Retina (tissue), 1 donor: ENCODE data around the gene TTPAL.
"Not testable (repeated sequence)": the region's sequence is repeated elsewhere in the genome, so short reads cannot be mapped to it uniquely, and the experiment has no call there.

Experiments used
- DNase-seq: peaks from one replicate; pipeline ENCODE4 v3.0.0-alpha.2; 2016

Gene TTPAL

DNA sequence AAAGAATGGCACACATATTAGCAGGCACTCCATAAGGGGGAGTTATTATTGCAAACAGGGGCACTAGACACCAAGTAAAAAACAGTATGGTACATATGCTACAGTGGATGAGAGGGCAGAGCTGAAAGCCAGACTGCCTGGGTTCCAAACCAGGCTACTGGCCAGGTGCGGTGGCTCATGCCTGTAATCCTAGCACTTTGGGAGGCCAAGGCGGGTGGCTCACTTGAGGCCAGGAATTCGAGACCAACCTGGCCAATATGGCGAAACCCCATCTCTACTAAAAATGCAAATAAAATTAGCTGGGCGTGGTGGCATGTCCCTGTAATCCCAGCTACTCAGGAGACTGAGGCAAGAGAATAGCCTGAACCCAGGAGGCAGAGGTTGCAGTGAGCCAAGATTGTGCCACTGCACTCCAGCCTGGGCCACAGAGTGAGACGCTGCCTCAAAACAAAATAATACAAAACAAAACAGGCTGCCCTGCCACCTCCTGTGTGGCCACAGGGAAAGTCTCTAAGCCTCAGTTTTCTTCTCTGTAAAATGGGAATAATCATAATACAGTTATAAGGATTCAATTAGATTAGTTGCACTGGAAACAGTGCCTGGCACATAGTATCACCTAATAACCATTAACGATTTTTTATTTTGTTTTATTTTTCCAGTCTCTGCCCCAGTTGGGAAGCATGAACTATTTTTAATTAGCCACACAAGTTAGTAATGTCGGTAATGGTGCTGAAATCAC is 7.5 kb upstream of the TTPAL start:
- no peak for DNase-seq

DNA sequence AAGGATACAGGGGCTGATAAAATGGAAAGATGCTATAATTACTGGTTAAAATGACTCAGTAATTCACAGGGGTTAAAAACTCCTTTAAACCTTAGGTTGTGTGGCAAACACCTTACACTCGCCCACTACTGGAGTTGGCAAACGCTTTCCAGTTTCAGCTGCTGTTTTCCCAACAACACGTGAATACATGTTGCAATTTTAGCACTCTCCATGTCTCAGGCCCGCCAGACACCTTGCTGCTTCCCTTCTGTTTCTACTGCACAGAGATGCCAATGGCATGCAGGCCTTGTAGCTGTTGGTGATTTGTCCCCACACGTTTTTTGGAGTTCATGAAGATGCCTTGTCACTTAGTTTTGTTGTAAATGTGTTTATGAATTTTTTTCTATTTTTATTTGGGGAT is 5.3 kb upstream of the TTPAL start:
- no peak for DNase-seq

DNA sequence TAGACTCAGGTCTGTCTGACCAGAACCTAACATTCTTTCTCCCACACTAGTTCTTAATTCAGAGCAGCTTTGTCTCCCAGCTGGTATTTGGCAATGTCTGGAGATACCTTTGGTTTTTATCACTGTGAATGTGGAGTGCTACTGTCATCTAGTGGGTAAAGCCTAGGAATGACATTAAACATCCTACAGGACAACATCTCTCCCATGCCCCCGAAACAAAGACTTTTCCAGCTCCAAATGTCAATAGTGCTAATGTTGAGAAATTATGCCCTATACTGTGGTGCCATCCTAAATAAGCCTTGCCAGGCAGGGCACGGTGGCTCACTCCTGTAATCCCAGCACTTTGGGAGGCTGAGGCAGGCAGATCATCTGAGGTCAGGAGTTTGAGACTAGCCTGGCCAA is 4.2 kb upstream of the TTPAL start:
- no peak for DNase-seq

- DNase-seq = not testable (repeated sequence)
These were observed 3.4 kb upstream of the TTPAL start for GRCh38 chr20:44472283-44472682.

DNA sequence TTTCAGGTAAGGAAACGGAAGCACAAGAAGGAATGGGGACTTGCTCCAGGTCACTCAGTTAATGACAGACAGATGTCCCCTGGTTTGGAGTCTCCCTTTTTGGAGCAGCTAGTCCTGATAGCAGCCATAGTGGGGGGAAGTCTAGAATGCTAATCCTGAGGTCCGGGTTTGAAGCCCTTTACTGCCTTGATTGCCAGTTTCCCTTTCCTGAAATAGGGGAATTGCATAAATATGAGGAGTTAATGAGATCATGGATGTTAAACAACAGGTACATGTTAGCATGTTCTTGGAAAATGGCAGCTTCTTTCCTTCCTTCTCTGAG is 341 bp upstream of the TTPAL start:
- DNase-seq = no peak

GRCh38 chr20:44477151-44477550 is 1.5 kb downstream of the TTPAL start:
- DNase-seq = no peak

GRCh38 chr20:44478206-44478605 is 2.5 kb downstream of the TTPAL start:
- no peak for DNase-seq

- no peak for DNase-seq
These were observed 4.0 kb downstream of the TTPAL start for GRCh38 chr20:44479643-44480042.

DNA sequence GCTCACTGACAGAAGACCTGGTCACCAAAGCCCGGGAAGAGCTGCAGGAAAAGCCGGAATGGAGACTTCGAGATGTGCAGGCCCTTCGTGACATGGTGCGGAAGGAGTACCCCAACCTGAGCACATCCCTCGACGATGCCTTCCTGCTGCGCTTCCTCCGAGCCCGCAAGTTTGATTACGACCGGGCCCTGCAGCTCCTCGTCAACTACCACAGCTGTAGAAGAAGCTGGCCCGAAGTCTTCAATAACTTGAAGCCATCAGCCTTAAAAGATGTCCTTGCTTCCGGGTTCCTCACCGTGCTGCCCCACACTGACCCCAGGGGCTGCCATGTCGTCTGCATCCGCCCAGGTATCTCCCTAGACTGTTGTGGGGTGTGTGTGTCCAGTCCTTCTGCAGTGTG is 4.4 kb downstream of the TTPAL start:
- no peak for DNase-seq

DNA sequence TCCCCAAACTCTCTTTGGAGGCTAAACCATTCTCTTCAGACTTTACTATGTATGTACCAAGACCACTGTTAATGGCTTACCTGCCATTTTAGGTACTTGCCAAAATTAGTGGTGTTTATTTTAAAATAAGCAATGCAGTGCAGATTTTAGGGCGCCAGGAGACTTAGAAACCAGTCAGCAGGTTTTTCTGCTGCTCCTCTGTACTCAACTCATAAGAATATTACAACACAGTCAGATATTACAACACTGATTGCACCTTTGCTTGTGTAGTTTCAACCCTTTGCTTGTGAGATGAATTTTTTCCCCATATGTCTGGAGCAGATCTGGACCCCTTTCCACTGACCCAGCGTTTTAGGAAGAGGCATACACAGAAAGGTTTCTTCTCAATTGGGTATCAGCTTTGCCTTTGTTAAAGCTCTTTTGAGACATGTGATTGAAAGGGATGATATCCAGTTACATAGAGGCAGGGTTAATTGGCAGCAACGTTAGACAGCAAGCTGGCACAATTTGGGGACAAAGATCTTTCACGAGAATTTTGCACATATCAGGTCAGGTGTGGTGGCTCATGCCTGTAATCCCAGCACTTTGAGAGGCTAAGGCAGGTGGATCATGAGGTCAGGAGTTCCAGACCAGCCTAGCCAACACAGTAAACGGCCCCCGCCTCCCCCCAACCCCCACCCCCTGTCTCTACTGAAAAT is 6.2 kb downstream of the TTPAL start:
- DNase-seq = no peak

DNA sequence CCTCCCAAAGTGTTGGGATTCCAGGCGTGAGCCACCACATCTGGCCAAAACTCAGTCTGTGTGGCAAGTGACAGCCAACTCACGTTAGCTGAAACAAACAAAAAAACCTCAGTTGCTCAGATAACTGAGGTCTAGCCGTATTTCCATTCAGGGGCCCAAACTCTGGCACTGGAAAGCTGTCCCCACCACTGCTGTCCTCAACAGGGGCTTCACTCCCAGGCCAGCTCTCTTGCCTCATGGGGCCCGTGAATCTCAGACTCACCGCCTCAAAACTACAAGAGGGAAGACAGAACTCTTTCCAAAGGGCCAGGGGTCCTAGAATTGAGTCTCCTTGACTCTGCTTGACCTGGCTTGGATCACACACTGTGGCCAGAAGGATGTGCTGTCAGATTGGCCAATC is 7.4 kb downstream of the TTPAL start:
- DNase-seq = no peak

DNA sequence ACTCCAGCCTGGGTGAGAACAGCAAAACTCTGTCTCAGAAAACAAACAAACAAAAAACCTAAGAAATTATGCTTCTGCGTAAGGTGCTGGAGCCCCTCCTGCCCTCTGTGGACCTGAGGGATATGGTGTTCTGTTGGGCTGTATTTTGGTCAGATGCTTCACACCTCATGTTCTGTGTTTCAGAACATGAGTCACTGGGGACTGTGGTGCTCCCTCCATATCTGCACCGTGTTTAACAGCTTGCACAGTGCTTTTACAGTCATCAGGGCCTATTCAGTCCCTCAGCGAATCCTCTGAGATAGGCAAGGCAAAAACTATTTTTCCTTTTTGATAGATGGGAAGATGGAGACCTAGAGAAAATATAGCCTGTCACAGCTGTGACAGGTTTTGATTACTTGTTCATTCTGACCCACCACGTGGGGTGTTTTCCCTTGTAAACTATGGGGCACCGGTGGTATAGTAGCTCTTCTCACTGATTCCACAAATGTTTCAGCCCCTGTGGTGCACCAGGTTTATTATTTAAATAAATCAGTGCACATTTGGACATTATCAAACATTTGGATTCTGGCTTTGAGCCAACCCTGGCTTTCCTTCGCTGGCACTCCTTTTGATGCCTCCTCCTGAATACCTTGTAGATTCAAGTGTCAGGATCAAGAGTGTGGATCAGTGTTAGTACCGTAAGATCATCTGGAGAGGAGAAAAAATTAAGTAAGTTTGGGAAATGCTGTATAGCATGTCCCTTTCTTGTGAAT is 9.6 kb downstream of the TTPAL start:
- no peak for DNase-seq

GRCh38 chr20:44485830-44486198 is 10.1 kb downstream of the TTPAL start:
- no peak for DNase-seq

GRCh38 chr20:44488551-44488950 is 12.9 kb downstream of the TTPAL start:
- DNase-seq = no peak

DNA sequence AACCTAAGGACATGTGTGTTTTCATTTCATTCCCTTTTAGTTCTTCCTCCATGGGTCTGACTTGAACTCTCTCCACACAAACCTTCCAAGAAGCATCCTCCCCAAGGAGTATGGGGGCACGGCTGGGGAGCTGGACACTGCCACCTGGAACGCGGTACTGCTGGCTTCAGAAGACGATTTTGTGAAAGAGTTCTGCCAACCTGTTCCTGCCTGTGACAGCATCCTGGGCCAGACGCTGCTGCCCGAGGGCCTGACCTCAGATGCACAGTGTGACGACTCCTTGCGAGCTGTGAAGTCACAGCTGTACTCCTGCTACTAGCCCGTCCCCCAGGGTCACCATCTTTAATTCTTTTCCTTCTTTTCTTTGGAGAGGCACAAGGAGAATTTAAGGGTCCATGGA is 13.5 kb downstream of the TTPAL start:
- no peak for DNase-seq

GRCh38 chr20:44489931-44490330 is 14.3 kb downstream of the TTPAL start:
- no peak for DNase-seq

DNA sequence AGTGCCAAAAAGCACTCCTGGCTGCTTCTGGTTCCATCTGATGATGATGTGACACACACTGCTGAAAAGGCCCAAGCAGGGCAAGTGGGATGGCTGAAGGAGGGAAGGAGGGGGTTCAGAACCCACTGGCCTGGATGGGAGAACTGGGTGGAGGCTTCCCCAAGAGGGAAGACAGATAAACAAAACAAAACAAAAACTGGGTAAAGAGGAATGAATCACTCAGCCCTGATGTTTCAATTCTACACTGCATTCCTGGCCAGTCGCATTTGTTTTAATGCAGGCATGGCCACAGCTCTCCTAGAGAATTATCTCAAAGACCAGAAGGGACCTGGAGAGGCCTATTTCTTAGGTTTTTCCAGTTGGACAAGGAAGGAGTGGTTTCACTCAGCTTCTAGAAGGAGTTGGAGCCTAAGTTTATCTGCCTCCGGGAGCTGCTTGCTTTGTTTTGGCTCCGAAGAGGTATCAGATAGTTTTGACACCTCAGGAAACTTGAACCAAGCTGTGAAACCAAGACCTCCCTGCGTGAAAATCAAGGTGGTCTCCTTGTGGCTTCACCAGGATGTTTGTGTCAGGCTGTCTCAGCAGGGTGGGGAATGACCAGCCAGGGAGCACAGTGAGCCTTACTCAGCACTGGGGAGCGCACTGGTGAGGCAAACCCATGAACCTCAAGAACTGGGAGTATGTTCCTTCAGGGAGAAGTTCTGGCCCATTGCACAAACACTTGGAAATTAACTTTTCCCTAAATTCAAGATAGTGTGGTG is 16.1 kb downstream of the TTPAL start:
- no peak for DNase-seq

DNA sequence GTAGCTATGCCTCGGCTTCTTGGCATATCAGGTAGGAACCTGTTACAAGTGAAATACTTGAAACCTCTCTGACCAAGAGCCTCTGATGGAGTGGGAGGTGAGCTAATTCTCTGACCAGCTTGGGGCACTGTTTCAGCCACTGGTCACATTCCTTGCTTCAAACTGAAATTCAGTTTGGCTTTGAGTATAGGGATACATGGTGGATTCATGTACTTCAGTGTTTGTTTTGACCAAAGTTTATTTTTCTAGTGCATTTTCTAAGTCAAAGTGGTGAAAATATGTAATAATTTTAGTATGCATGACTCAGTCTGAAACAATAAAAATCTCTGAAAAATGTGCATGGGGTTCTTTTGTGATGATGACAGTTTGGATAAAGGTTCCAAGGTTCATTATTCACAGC is 18.6 kb downstream of the TTPAL start:
- DNase-seq = no peak

- no peak for DNase-seq
These were observed 19.0 kb downstream of the TTPAL start for GRCh38 chr20:44494681-44495080.

GRCh38 chr20:44495257-44495656 is 19.6 kb downstream of the TTPAL start:
- no peak for DNase-seq

GRCh38 chr20:44495802-44496481 is 20.3 kb downstream of the TTPAL start:
- no peak for DNase-seq

DNA sequence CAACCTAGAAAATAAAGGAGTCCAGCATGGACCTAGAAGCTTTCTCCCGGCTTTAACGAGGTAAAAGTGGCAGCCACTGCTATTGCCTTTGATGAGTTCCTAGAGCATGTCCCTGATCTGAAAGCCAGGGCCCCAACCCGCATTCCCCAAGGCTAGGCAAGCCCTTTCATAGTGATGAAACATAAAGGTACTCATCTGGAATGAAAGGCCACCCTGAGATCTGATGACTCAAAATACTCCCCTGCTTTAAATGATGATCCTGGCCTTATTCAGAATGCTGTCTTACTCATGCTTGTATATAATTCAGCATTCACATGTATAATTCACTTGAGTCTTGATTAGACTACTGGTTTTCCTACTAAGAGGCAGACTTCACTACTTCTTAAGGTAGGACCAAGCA is 21.3 kb downstream of the TTPAL start:
- no peak for DNase-seq

DNA sequence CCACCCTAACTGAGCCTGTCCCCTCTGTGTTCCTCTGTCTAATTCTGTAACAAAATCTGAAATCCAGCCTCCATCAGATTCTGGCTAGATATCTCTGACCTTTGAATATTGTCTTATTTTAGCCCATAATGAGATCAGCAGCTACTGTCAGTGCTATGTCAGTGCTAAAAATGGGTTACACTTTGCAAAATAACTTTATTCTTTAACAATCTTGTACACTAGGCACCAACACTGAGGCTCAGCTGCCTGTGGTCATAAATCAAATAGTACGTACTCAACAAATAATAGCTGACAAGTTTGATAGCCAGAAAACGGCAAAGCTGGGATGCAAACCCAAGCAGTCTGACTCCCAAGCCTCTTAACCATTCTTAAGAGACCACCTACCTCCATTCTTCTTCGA is 22.1 kb downstream of the TTPAL start:
- DNase-seq = no peak
